NCI-H82 treated with DMSO at 0.1 percent for 48 hours (cell line): ENCODE measurements around the gene NSF.

Experiments
- DNase-seq: peaks from one replicate; lab custom pipeline; 2025; ENCODE audit not compliant: unreplicated experiment; lab: John Stamatoyannopoulos, UW

Gene NSF

GRCh38 chr17:46717999-46718398 is 127.5 kb downstream of the NSF start:
- no peak for DNase-seq

GRCh38 chr17:46719891-46720290 is 129.4 kb downstream of the NSF start:
- no peak for DNase-seq

GRCh38 chr17:46720408-46720807 is 129.9 kb downstream of the NSF start:
- no peak for DNase-seq

GRCh38 chr17:46722662-46723285 is 132.3 kb downstream of the NSF start:
- DNase-seq: no peak

- no peak for DNase-seq
Observed at GRCh38 chr17:46726206-46726605, 135.7 kb downstream of the NSF start.

GRCh38 chr17:46727572-46728348 is 137.3 kb downstream of the NSF start:
- no peak for DNase-seq

- DNase-seq: no peak
Observed at GRCh38 chr17:46730026-46730425, 139.6 kb downstream of the NSF start.

- no peak for DNase-seq
Observed at GRCh38 chr17:46730679-46731078, 140.2 kb downstream of the NSF start.

- DNase-seq: no peak
Observed at GRCh38 chr17:46732160-46732559, 141.7 kb downstream of the NSF start.

- no peak for DNase-seq
Observed at GRCh38 chr17:46732754-46733398, 142.4 kb downstream of the NSF start.

- DNase-seq: no peak
Observed at GRCh38 chr17:46733837-46734475, 143.5 kb downstream of the NSF start.

- no peak for DNase-seq
Observed at GRCh38 chr17:46736100-46736499, 145.6 kb downstream of the NSF start.

GRCh38 chr17:46737326-46737725 is 146.9 kb downstream of the NSF start:
- DNase-seq: no peak

GRCh38 chr17:46738544-46738943 is 148.1 kb downstream of the NSF start:
- no peak for DNase-seq

GRCh38 chr17:46739982-46740381 is 149.5 kb downstream of the NSF start:
- no peak for DNase-seq

- DNase-seq: no peak
Observed at GRCh38 chr17:46741122-46741730, 150.8 kb downstream of the NSF start.

GRCh38 chr17:46742565-46743270 is 152.2 kb downstream of the NSF start:
- DNase-seq: no peak

GRCh38 chr17:46744441-46744840 is 154.0 kb downstream of the NSF start:
- DNase-seq: no peak

GRCh38 chr17:46745376-46745775 is 154.9 kb downstream of the NSF start:
- DNase-seq: no peak

GRCh38 chr17:46751425-46751824 is 161.0 kb downstream of the NSF start:
- no peak for DNase-seq

- DNase-seq: no peak
Observed at GRCh38 chr17:46753776-46754175, 163.3 kb downstream of the NSF start.
